Panc1 (cell line): ENCODE results near the gene WIPF2.

ENCODE experiments used
- CTCF ChIP-seq: fragments of 450-650 bp; IDR thresholded peaks from 2 replicates; pipeline ENCODE4 v1.5.1; 2017; ENCODE audit warnings: mild to moderate bottlenecking
- POLR2AphosphoS5 ChIP-seq: IDR thresholded peaks from 2 replicates; pipeline ENCODE4 v1.6.1; 2012; ENCODE audit warnings: mild to moderate bottlenecking, low read depth, low read length, moderate library complexity
- SIN3A ChIP-seq: IDR thresholded peaks from 2 replicates; pipeline ENCODE4 v1.6.1; 2012; ENCODE audit warnings: low read depth, mild to moderate bottlenecking, low read length, moderate library complexity, borderline replicate concordance; ENCODE audit not compliant: insufficient read depth
- TCF7L2 ChIP-seq: IDR thresholded peaks from 2 replicates; pipeline ENCODE4 v1.6.1; 2011; ENCODE audit warnings: mild to moderate bottlenecking, low read depth, low read length, inconsistent platforms
- TF ChIP-seq, protein P1 (sequence below), 2 experiments: IDR thresholded peaks; 2 replicates each; pipeline ENCODE4 v1.6.1; 2011 to 2012; ENCODE audit warnings: low read depth in 2 of 2, control low read depth in 1 of 2, low read length in 1 of 2, mild to moderate bottlenecking in 1 of 2, moderate library complexity in 1 of 2; ENCODE audit not compliant: insufficient read depth in 1 of 2

- TF ChIP-seq CTCF (no peak), SIN3A (no peak), TCF7L2 (no peak), POLR2AphosphoS5 (no peak)
- TF ChIP-seq, protein P1, sequence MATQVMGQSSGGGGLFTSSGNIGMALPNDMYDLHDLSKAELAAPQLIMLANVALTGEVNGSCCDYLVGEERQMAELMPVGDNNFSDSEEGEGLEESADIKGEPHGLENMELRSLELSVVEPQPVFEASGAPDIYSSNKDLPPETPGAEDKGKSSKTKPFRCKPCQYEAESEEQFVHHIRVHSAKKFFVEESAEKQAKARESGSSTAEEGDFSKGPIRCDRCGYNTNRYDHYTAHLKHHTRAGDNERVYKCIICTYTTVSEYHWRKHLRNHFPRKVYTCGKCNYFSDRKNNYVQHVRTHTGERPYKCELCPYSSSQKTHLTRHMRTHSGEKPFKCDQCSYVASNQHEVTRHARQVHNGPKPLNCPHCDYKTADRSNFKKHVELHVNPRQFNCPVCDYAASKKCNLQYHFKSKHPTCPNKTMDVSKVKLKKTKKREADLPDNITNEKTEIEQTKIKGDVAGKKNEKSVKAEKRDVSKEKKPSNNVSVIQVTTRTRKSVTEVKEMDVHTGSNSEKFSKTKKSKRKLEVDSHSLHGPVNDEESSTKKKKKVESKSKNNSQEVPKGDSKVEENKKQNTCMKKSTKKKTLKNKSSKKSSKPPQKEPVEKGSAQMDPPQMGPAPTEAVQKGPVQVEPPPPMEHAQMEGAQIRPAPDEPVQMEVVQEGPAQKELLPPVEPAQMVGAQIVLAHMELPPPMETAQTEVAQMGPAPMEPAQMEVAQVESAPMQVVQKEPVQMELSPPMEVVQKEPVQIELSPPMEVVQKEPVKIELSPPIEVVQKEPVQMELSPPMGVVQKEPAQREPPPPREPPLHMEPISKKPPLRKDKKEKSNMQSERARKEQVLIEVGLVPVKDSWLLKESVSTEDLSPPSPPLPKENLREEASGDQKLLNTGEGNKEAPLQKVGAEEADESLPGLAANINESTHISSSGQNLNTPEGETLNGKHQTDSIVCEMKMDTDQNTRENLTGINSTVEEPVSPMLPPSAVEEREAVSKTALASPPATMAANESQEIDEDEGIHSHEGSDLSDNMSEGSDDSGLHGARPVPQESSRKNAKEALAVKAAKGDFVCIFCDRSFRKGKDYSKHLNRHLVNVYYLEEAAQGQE (IDR thresholded peaks at IDR 0.05; ENCODE audit: insufficient read depth in 1 of 2, low read depth in 2 of 2, low read length in 1 of 2), result no peak
Observed at GRCh38 chr17:40266882-40267281, 47.8 kb downstream of the WIPF2 start.
